ENCODE measurements around the gene CDK8. TPM values are rescaled to one million over a fixed set of nuclear protein-coding genes. Genes with fewer than 3 reads are reported as not detected.

CDK8 gene
- total and polyA plus RNA-seq, 2 experiments from 2014 or later = 13.6 to 24.0 TPM

DNA sequence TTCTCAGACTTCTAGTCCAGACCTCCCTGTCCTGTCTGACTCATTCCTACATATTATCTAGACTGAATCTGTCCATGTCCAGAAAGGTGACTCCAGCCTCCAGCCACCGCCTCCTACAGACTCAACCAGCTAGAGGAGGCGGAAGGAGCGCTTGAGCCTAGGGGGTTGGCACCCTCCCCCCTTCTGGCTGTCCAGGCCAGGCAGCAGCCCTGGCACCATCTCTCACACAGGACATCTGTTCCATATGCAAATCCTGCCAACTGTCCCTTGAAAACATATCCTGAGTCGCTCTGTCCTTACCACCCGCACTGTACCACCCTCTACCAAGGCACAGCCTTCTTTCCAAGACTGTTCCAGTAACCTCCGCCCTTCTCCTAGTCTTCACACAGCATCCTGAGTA lies 152.9 kb downstream of the CDK8 start:
- Mint-ChIP-seq H3K9me3 (no peaks in the 10 kb centered on the region), H3K36me3 (ENCODE audit: low read depth) (peaks cover 13% of the 10 kb centered on the region; the same call in 2 of the 3 replicates), H3K27me3 (ENCODE audit: insufficient read depth, low read depth, poor library complexity) (no peaks in the 10 kb centered on the region), H3K27ac (no peak overlapping the region), H3K4me3 (no peak overlapping the region), H3K4me1 (no peaks in the 10 kb centered on the region; the same call in 2 of the 3 replicates)
- Histone ChIP-seq H3K79me2 (replicated peaks; ENCODE audit: insufficient read depth) (no peaks in the 10 kb centered on the region), H3K36me3 (ENCODE audit: insufficient read depth) (no peaks in the 10 kb centered on the region), H3K9me2 (ENCODE audit: insufficient read depth) (no peaks in the 10 kb centered on the region), H4K20me1 (replicated peaks; ENCODE audit: insufficient read depth) (peaks cover 1% of the 10 kb centered on the region), H3K4me1 (ENCODE audit: insufficient read depth) (no peaks in the 10 kb centered on the region), H3K4me2 (no peak overlapping the region), H3F3A (replicated peaks; ENCODE audit: low read depth) (no peaks in the 10 kb centered on the region), H3K27me3 (ENCODE audit: insufficient read depth) (no peaks in the 10 kb centered on the region), H3K27ac (ENCODE audit: low read depth) (no peak overlapping the region), H2AFZ (no peak overlapping the region), H3K4me3 (no peak overlapping the region)
- ATAC-seq (no peak), DNase-seq (ENCODE audit: low spot score) (no peak)
- TF ChIP-seq, protein P1, sequence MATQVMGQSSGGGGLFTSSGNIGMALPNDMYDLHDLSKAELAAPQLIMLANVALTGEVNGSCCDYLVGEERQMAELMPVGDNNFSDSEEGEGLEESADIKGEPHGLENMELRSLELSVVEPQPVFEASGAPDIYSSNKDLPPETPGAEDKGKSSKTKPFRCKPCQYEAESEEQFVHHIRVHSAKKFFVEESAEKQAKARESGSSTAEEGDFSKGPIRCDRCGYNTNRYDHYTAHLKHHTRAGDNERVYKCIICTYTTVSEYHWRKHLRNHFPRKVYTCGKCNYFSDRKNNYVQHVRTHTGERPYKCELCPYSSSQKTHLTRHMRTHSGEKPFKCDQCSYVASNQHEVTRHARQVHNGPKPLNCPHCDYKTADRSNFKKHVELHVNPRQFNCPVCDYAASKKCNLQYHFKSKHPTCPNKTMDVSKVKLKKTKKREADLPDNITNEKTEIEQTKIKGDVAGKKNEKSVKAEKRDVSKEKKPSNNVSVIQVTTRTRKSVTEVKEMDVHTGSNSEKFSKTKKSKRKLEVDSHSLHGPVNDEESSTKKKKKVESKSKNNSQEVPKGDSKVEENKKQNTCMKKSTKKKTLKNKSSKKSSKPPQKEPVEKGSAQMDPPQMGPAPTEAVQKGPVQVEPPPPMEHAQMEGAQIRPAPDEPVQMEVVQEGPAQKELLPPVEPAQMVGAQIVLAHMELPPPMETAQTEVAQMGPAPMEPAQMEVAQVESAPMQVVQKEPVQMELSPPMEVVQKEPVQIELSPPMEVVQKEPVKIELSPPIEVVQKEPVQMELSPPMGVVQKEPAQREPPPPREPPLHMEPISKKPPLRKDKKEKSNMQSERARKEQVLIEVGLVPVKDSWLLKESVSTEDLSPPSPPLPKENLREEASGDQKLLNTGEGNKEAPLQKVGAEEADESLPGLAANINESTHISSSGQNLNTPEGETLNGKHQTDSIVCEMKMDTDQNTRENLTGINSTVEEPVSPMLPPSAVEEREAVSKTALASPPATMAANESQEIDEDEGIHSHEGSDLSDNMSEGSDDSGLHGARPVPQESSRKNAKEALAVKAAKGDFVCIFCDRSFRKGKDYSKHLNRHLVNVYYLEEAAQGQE (IDR thresholded peaks at IDR 0.05; ENCODE audit: unreplicated experiment) = no peak
- TF ChIP-seq, protein P2, sequence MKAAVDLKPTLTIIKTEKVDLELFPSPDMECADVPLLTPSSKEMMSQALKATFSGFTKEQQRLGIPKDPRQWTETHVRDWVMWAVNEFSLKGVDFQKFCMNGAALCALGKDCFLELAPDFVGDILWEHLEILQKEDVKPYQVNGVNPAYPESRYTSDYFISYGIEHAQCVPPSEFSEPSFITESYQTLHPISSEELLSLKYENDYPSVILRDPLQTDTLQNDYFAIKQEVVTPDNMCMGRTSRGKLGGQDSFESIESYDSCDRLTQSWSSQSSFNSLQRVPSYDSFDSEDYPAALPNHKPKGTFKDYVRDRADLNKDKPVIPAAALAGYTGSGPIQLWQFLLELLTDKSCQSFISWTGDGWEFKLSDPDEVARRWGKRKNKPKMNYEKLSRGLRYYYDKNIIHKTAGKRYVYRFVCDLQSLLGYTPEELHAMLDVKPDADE (IDR thresholded peaks at IDR 0.05) = no peak
- TF ChIP-seq NANOG (IDR thresholded peaks at IDR 0.05; ENCODE audit: borderline replicate concordance) (no peak), STAT1 (IDR thresholded peaks at IDR 0.05; ENCODE audit: unreplicated experiment) (no peak), POLR2AphosphoS5 (IDR thresholded peaks at IDR 0.05; ENCODE audit: low read depth) (no peak)

DNA sequence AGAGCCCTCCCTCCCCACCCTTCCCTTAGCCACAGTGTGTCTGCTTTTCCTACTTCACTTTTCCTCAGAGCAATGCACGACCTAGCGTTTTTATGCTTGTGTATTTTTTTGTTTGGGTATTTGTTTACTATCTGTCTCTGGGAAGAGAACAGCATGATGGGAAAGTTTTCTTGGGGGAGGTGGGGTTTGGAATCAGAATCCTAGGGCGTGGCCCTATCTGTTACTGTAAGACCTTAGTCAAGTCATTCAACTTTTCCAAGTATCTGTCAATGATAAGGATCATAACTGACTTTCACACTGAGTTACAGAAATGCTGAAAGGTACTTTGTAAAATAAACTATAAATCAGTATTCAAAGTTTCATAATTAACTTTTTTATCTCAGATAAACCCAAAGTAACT lies 157.3 kb downstream of the CDK8 start:
- Mint-ChIP-seq H3K4me3 (no peak overlapping the region), H3K9me3 (no peaks in the 10 kb centered on the region; the same call in 2 of the 3 replicates), H3K4me1 (no peaks in the 10 kb centered on the region; the same call in 2 of the 3 replicates), H3K36me3 (ENCODE audit: low read depth) (peaks cover under 1% of the 10 kb centered on the region; the same call in 2 of the 3 replicates), H3K27me3 (ENCODE audit: insufficient read depth, low read depth, poor library complexity) (peaks cover 4% of the 10 kb centered on the region), H3K27ac (no peak overlapping the region)
- H3K79me2 ChIP-seq (replicated peaks; ENCODE audit: insufficient read depth) = no peaks in the 10 kb centered on the region
- H3K27me3 ChIP-seq (ENCODE audit: insufficient read depth) = no peaks in the 10 kb centered on the region
- H3F3A ChIP-seq (replicated peaks; ENCODE audit: low read depth) = no peaks in the 10 kb centered on the region
- no peak overlapping the region for H3K4me2 ChIP-seq
- no peak overlapping the region for H2AFZ ChIP-seq
- DNase-seq (ENCODE audit: low spot score) (no peak), ATAC-seq (no peak)
- H3K4me3 ChIP-seq = no peak overlapping the region
- H3K27ac ChIP-seq (ENCODE audit: low read depth) = no peak overlapping the region
- H3K9me2 ChIP-seq (ENCODE audit: insufficient read depth) = no peaks in the 10 kb centered on the region
- H3K36me3 ChIP-seq (ENCODE audit: insufficient read depth) = no peaks in the 10 kb centered on the region
- no peaks in the 10 kb centered on the region for H3K4me1 ChIP-seq (ENCODE audit: insufficient read depth)
- H4K20me1 ChIP-seq (replicated peaks; ENCODE audit: insufficient read depth) = no peaks in the 10 kb centered on the region; the same call in 1 of the 2 replicates
- TF ChIP-seq ZNF331 (CRISPR knock-in tag; IDR thresholded peaks at IDR 0.05; ENCODE audit: low read depth) (no peak), EZH2 (IDR thresholded peaks at IDR 0.05; ENCODE audit: low read depth, unreplicated experiment) (no peak), POLR2AphosphoS5 (IDR thresholded peaks at IDR 0.05; ENCODE audit: low read depth) (no peak), STAT1 (IDR thresholded peaks at IDR 0.05; ENCODE audit: unreplicated experiment) (no peak), NANOG (IDR thresholded peaks at IDR 0.05; ENCODE audit: borderline replicate concordance) (no peak), ZNF114 (CRISPR knock-in tag; IDR thresholded peaks at IDR 0.05) (no peak)
- TF ChIP-seq, protein P1 (IDR thresholded peaks at IDR 0.05; ENCODE audit: unreplicated experiment) = no peak

All from GM23338 (cell line).